HEK293 (cell line): Measurements from ENCODE around the gene SRSF2.

Source experiments
- CTCF ChIA-PET: fragments of 350-600 bp; formaldehyde crosslinking; extraction: SDS; loops from one replicate; lab custom pipeline; 2021; ENCODE audit warnings: antibody characterized with exemption; lab: Yijun Ruan, JAX
- POLR2A ChIA-PET: fragments of 300-600 bp; formaldehyde crosslinking; extraction: SDS; loops from one replicate; lab custom pipeline; 2020; ENCODE audit warnings: antibody characterized with exemption, inconsistent platforms; lab: Yijun Ruan, JAX
- H3K27ac ChIP-seq: fragments of 200-500 bp; sonication (Bioruptor generic); 2 replicates; pipeline ENCODE4 v1.5.1; 2014; ENCODE audit warnings: low read depth, low read length, control low read depth, inconsistent platforms; ENCODE audit errors: extremely low read depth
- H3K36me3 ChIP-seq, 2 experiments: fragments of 200-500 bp in 1 of 2; sonication (Bioruptor generic) in 1 of 2; 1 replicate in 1 of 2; 2 replicates in 1 of 2; pipeline ENCODE4 v1.5.1; 2014 to 2017; ENCODE audit warnings: inconsistent platforms in 2 of 2, low read length in 2 of 2; ENCODE audit not compliant: control insufficient read depth in 2 of 2, insufficient read depth in 1 of 2
- H3K4me1 ChIP-seq: fragments of 200-500 bp; sonication (Bioruptor generic); 2 replicates; pipeline ENCODE4 v1.5.1; 2014; ENCODE audit warnings: mild to moderate bottlenecking, low read length, inconsistent platforms; ENCODE audit not compliant: control insufficient read depth, insufficient read depth
- H3K4me3 ChIP-seq: 2 replicates; pipeline ENCODE4 v1.5.1; 2011; ENCODE audit warnings: low read depth, mild to moderate bottlenecking, control low read depth, low read length, moderate library complexity
- H3K9me3 ChIP-seq: fragments of 200-500 bp; sonication (Bioruptor generic); 2 replicates; pipeline ENCODE4 v1.5.1; 2014; ENCODE audit warnings: low read depth, low read length, inconsistent platforms; ENCODE audit not compliant: control insufficient read depth, insufficient read depth
- GLIS1 ChIP-seq: fragments of 450-650 bp; formaldehyde crosslinking; IDR thresholded peaks from 2 replicates; pipeline ENCODE4 v1.5.1; 2016; ENCODE audit warnings: missing biosample characterization, missing genetic modification characterization
- HIC1 ChIP-seq: fragments of 450-650 bp; formaldehyde crosslinking; IDR thresholded peaks from 2 replicates; pipeline ENCODE4 v1.5.1; 2016; ENCODE audit warnings: missing biosample characterization, missing genetic modification characterization
- KLF17 ChIP-seq: fragments of 450-650 bp; formaldehyde crosslinking; IDR thresholded peaks from 2 replicates; pipeline ENCODE4 v1.5.1; 2016; ENCODE audit warnings: missing biosample characterization, missing genetic modification characterization
- PBX3 ChIP-seq: sonication (generic); formaldehyde crosslinking; IDR thresholded peaks from 2 replicates; pipeline ENCODE4 v1.8.1; 2022; ENCODE audit warnings: mild to moderate bottlenecking, moderate library complexity, missing genetic modification reagents
- SCRT2 ChIP-seq: fragments of 450-650 bp; formaldehyde crosslinking; IDR thresholded peaks from 2 replicates; pipeline ENCODE4 v1.5.1; 2016; ENCODE audit warnings: missing biosample characterization, missing genetic modification characterization
- ZBTB10 ChIP-seq: fragments of 450-650 bp; formaldehyde crosslinking; IDR thresholded peaks from 2 replicates; pipeline ENCODE4 v1.5.1; 2016; ENCODE audit warnings: missing biosample characterization, missing genetic modification characterization
- ZBTB26 ChIP-seq: fragments of 450-650 bp; formaldehyde crosslinking; optimal IDR thresholded peaks from 2 replicates; pipeline ENCODE3; 2016; ENCODE audit warnings: missing biosample characterization, mild to moderate bottlenecking, missing genetic modification characterization
- ZBTB48 ChIP-seq: fragments of 450-650 bp; formaldehyde crosslinking; IDR thresholded peaks from 2 replicates; pipeline ENCODE4 v1.5.1; 2016; ENCODE audit warnings: missing biosample characterization, missing genetic modification characterization
- ZBTB7A ChIP-seq: fragments of 450-650 bp; formaldehyde crosslinking; IDR thresholded peaks from 2 replicates; pipeline ENCODE4 v1.5.1; 2016; ENCODE audit warnings: low read depth, missing biosample characterization, missing genetic modification characterization
- ZNF121 ChIP-seq: fragments of 450-650 bp; formaldehyde crosslinking; IDR thresholded peaks from 2 replicates; pipeline ENCODE4 v1.5.1; 2016; ENCODE audit warnings: missing biosample characterization, missing genetic modification characterization
- ZNF132 ChIP-seq: fragments of 450-650 bp; formaldehyde crosslinking; IDR thresholded peaks from 2 replicates; pipeline ENCODE4 v1.5.1; 2017; ENCODE audit warnings: missing biosample characterization, missing genetic modification characterization, borderline replicate concordance
- ZNF19 ChIP-seq: fragments of 450-650 bp; formaldehyde crosslinking; IDR thresholded peaks from 2 replicates; pipeline ENCODE4; 2016; ENCODE audit warnings: missing biosample characterization, missing genetic modification characterization, low read depth
- ZNF214 ChIP-seq: fragments of 450-650 bp; formaldehyde crosslinking; IDR thresholded peaks from 2 replicates; pipeline ENCODE4 v1.5.1; 2017; ENCODE audit warnings: missing biosample characterization, mild to moderate bottlenecking, missing genetic modification characterization, borderline replicate concordance
- ZNF416 ChIP-seq: fragments of 450-650 bp; formaldehyde crosslinking; IDR thresholded peaks from 2 replicates; pipeline ENCODE4 v1.5.1; 2016; ENCODE audit warnings: missing biosample characterization, missing genetic modification characterization
- ZNF449 ChIP-seq: fragments of 450-650 bp; formaldehyde crosslinking; IDR thresholded peaks from 2 replicates; pipeline ENCODE4 v1.5.1; 2017; ENCODE audit warnings: missing biosample characterization, mild to moderate bottlenecking, missing genetic modification characterization, moderate library complexity
- ZNF518A ChIP-seq: fragments of 450-650 bp; formaldehyde crosslinking; conservative IDR thresholded peaks from 2 replicates; pipeline ENCODE4 v1.5.1; 2016; ENCODE audit warnings: low read depth, missing biosample characterization, missing genetic modification characterization
- ZNF561 ChIP-seq: fragments of 450-650 bp; IDR thresholded peaks from 2 replicates; pipeline ENCODE4 v1.5.1; 2018; ENCODE audit warnings: missing biosample characterization, missing genetic modification characterization, borderline replicate concordance
- ZNF596 ChIP-seq: fragments of 450-650 bp; IDR thresholded peaks from 2 replicates; pipeline ENCODE4 v1.5.0; 2018; ENCODE audit warnings: missing biosample characterization, mild to moderate bottlenecking, missing genetic modification characterization, moderate library complexity
- ZNF654 ChIP-seq: fragments of 450-650 bp; formaldehyde crosslinking; IDR thresholded peaks from 2 replicates; pipeline ENCODE4 v1.5.1; 2016; ENCODE audit warnings: low read depth, missing biosample characterization, missing genetic modification characterization
- ZSCAN16 ChIP-seq: fragments of 450-650 bp; formaldehyde crosslinking; IDR thresholded peaks from 2 replicates; pipeline ENCODE4 v1.5.1; 2016; ENCODE audit warnings: missing biosample characterization, missing genetic modification characterization
- ZXDB ChIP-seq: fragments of 450-650 bp; formaldehyde crosslinking; IDR thresholded peaks from 2 replicates; pipeline ENCODE4 v1.5.1; 2016; ENCODE audit warnings: missing biosample characterization, missing genetic modification characterization

Gene SRSF2

GRCh38 chr17:76752006-76752405 lies 14.9 kb upstream of the SRSF2 start (continued):
- TF ChIP-seq ZBTB26 (tag by site-specific recombination): no peak
- TF ChIP-seq ZNF214 (tag by site-specific recombination): no peak
- TF ChIP-seq ZBTB7A: no peak
- TF ChIP-seq ZXDB (tag by site-specific recombination): no peak
- TF ChIP-seq ZNF518A (tag by site-specific recombination): no peak
- no peak for TF ChIP-seq ZNF416
- TF ChIP-seq ZNF132 (tag by site-specific recombination): no peak
- TF ChIP-seq ZNF561 (tag by site-specific recombination): no peak
- TF ChIP-seq ZBTB10 (tag by site-specific recombination): no peak
- TF ChIP-seq ZBTB48 (tag by site-specific recombination): no peak

GRCh38 chr17:76751416-76751993 lies 14.4 kb upstream of the SRSF2 start:
- Histone ChIP-seq H3K4me3 (no peak overlapping the region), H3K27ac (no peak overlapping the region), H3K36me3 (peaks cover 48 to 57% of the 10 kb centered on the region in 2 experiments), H3K9me3 (no peaks in the 10 kb centered on the region), H3K4me1 (no peaks in the 10 kb centered on the region)
- ChIA-PET CTCF (interaction anchor here (1.3 kb wide), 1 partner anchor 12 kb away, joined by 4 read pairs; no protein-coding TSS in a partner anchor), POLR2A (interaction anchor here (0.7 kb wide), 1 partner anchor 12 kb away, joined by 5 read pairs; no protein-coding TSS in a partner anchor)
- TF ChIP-seq SCRT2 (tag by site-specific recombination) (no peak), KLF17 (tag by site-specific recombination) (no peak), ZNF596 (tag by site-specific recombination) (no peak), GLIS1 (tag by site-specific recombination) (no peak), PBX3 (no peak), ZNF121 (tag by site-specific recombination) (no peak), ZSCAN16 (tag by site-specific recombination) (no peak), HIC1 (tag by site-specific recombination) (no peak), ZNF19 (tag by site-specific recombination) (no peak), ZNF654 (tag by site-specific recombination) (no peak), ZNF449 (tag by site-specific recombination) (no peak)
